Measurements from ENCODE around the gene MACROD2.

Gene MACROD2

DNA sequence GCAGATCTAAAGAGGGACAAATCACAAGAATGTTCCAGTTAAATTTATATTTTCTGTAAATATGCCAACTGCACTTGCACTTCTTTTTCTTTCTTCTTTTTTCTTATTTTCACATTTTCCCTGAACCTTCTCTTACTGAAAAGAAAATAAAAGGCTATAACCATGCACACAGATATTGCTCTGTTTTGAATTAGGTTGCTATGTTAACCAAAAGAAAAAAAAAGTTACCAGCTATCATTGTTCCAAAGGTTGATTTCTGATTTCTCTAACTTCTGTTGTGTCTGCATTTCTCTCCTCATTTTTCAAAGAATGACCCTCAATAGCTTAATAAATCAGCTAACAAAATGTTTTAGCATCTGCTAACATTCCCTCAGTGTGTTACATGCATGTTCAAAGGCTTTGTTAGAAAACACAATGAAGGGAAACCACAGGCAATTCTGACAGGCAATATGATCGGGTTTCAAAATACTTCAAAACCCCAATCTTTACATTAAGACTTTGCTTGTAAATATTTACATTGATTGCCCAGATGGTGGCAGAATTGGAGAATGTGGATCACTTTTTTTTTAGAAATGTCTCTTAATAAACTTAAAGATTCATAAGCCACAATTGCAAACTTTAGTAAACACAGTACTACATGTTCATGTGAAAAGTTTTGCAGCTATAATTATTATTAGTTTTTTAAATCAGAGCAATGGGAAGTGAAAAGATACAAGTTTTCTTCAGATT, 1270.4 kb downstream of the MACROD2 start:
- DNase-seq = no peak

DNA sequence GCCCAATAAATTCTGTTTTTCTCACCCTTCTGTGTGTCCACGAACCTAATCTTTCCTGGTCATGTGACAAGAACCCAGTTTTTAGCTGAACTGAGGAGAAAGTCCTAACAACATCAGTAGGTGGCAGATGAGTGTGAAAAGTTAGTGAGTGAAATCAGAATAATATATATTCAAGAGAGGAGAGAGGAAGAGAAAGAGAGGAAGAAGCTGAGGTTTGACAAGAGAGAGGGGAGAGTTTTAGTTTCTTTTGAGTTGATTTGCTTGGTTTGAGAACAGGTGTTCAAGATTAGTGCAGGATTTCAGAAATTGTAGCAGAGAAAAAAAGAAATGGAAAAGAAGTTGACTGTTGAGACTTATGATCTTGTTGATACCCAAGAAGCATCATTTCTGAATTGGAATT, 1272.6 kb downstream of the MACROD2 start:
- DNase-seq = no peak

- no peak for DNase-seq
Measured at GRCh38 chr20:15278041-15278440, 1282.7 kb downstream of the MACROD2 start.

- no peak for DNase-seq
Measured at GRCh38 chr20:15287329-15287728, 1292.0 kb downstream of the MACROD2 start.

DNA sequence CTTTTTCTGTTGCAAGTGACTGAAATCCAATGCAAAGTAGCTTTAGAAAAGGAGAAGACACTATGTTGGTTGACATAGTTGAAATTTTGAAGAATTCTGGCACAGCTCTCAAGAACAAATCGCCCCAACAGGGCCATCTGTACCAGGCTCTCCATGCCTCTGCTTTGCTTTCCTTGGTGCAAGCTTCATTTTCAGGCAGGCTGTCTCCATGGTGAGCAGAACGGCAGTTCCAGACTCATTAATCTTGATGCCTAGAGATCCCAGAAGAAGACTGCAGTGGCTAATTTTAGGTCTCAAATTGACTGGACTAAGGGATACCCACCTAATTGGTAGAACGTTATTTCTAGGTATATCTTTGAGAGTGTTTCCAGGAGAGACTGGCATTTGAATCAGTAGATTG, 1292.8 kb downstream of the MACROD2 start:
- no peak for DNase-seq

DNA sequence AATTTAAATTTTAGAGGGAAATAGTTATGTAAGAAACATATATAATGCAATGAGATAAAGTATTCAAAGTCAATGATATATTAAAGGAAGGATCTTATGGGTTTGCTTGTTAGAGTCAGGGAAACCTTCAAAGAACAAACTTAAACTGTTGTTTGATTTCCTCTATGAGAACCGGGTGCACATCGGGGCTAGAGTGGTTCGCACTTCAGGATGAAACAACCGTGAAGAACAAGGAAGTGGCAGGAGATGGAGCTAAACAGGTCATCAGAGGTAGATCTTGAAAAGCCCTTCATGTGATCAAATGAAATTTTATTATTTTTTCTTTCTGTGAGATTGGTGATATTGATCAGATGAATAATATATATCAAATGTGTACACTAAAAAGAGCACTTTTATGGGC, 1294.0 kb downstream of the MACROD2 start:
- no peak for DNase-seq

DNA sequence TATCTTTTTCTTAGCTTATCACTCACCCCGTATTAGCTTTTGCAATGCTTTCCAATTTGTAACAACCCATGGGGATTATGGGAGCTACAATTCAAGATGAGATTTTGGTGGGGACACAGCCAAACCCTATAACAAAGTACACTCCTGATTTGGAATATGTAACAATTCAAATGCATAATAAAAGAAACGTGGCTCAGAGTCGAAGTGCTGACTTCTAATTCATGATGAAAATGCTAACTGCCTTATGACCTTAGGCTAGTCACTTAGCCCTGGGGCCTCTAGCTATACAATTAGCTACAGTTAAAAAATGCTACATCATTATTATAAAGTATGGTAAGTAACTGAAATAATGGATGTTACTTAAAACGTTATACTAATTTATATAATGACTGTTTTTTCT, 1297.1 kb downstream of the MACROD2 start:
- no peak for DNase-seq

- no peak for DNase-seq
Measured at GRCh38 chr20:15296422-15296821, 1301.1 kb downstream of the MACROD2 start.

GRCh38 chr20:15297059-15297875, 1302.0 kb downstream of the MACROD2 start:
- DNase-seq = no peak

DNA sequence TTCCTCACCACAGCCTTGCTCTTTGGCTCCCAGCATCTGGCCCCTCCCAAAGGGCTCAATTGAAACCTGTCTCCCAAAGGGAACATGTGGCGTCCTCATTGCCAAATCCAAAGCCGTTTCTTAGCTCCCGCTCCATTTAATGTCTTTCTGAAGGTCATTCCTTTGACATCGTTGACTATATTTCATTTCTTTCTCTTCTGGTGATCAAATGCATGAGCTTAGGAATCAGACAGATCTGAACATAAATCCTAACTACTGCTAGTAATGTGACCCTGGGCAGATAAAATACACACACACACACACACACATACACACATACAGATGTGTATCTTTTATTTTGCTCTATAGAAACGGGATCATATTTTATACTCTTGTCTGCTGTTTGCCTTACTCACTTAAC, 1306.8 kb downstream of the MACROD2 start:
- no peak for DNase-seq

GRCh38 chr20:15310361-15310760, 1315.0 kb downstream of the MACROD2 start:
- DNase-seq = no peak

- no peak for DNase-seq
Measured at GRCh38 chr20:15316556-15316955, 1321.2 kb downstream of the MACROD2 start.

DNA sequence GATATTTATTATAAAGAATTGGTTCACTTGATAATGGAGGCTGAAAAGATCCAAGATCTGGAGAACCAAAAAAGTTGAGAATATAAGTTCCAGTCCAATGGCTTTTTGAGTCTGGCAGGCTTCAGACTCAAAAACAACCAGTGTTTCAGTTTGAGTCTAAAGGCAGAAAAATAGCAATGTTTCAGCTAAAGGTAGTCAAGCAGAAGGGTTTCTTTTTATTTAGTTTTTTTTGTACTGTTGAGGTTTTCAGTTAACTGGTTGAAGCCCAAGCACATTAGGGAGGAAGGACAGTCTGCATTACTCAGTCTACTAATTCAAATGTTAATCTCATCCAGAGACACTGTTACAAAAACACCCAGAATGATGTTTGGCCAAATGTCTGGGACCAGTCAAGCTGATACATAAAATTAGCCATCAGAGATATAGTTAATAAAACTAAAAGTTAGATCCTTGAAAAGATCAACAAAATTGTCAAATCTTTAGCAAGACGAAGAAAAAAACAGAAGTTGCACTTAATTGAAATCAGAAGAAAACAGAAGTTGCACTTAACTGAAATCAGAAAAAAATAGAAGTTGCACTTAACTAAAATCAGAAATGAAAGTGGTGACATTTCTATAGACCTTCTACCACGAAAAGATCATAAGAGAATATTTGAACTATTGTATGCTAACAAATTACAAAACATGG, 1322.4 kb downstream of the MACROD2 start:
- no peak for DNase-seq

GRCh38 chr20:15318682-15319081, 1323.4 kb downstream of the MACROD2 start:
- no peak for DNase-seq

- DNase-seq = no peak
Measured at GRCh38 chr20:15319439-15319838, 1324.1 kb downstream of the MACROD2 start.

DNA sequence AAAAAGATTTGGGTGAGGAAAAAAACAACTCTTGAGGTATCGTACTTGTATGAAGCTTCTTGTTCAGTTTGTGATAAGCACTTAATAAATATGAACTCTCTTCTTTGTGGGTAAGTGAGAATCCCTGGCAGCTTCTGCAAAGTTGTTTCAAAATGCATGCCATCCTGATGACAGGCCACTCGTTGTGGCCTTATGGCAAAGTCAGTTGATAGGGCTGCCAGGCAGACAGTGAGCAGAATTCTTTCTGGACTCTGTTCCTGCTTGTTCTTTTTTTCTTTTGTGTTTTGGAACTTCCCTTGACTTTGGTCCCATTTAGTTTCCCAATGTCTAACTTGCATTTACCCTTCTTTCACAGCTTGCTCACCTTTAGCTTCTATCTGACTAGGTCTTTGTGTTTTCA, 1325.6 kb downstream of the MACROD2 start:
- DNase-seq = no peak

- DNase-seq = no peak
Measured at GRCh38 chr20:15327123-15327522, 1331.8 kb downstream of the MACROD2 start.

DNA sequence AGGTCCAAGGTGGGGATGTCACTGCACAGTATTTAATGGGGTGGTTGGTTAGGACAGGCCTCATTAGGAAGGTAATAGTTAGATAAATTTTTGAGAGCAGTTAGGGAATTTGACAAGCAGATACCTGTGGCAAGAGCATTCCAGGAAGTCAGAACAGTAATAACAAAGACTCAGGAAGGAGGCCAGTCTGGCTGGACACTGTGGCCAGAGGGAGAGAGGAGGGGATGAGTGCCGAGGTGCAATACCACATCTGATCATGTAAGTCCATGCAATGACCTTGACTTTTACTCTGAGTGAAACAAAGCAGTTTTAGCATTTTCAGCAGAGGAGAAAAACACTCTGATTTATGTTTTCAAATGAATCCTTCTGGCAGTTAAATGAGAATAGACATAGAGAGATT, 1332.8 kb downstream of the MACROD2 start:
- no peak for DNase-seq

- no peak for DNase-seq
Measured at GRCh38 chr20:15332711-15333160, 1337.4 kb downstream of the MACROD2 start.

DNA sequence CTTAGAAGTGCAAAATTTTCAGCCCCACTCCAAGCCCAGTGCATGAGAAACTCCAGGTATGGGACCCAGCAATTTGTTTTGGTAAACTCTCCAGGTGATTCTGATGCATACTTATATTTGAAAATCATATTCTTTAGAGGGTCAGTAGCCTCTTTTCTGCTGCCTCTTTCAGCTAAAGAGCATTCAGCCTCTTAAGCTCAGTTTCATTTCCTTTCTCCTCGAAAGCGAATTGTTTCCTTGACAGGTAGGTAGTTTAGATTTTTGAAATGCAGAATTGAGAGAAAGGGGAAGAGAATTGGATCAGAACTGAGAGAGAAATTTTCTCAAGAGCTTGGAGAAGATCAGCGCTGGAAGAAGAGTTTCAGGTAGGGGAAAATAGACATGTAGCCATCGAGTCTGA, 1337.9 kb downstream of the MACROD2 start:
- DNase-seq = no peak

GRCh38 chr20:15336011-15336410, 1340.7 kb downstream of the MACROD2 start:
- DNase-seq = no peak

DNA sequence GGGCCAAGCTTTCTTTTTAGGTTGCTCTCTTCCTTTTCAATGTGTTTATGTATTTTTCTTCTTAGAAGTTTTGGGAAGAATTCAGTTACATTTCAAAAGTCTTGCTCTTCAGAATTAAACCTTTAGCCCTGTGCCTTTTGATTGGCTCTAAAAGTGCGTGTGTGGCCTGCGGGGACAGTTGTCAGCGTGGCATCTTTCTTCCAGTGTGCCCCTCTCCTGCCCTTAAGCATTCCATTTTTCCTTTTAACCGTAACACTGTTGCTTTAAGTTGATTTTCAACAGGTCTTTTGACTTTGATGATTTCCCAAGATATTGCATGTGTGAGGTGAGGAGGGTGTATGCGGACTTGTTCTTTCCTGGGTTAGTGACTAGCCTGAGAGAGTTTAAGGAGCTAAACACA, 1341.2 kb downstream of the MACROD2 start:
- no peak for DNase-seq

DNA sequence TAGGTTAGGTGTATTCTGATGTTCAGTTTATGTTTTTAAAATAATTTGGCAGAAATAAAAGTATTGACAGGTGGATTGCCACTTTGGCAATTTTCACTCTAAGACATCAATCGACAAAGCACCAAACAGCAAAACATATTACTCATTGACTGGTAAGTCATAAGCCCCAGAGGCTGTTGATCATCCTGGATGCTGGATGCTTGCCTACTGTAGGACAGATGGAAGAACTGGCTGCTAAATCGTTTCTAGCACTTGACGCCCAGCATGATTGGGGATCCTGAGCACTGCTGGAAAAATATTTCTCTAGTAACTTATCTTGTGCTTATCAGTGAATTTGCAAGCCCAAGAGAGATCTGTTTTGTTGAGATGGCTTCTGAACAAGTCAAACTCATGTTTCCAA, 1343.9 kb downstream of the MACROD2 start:
- no peak for DNase-seq

DNA sequence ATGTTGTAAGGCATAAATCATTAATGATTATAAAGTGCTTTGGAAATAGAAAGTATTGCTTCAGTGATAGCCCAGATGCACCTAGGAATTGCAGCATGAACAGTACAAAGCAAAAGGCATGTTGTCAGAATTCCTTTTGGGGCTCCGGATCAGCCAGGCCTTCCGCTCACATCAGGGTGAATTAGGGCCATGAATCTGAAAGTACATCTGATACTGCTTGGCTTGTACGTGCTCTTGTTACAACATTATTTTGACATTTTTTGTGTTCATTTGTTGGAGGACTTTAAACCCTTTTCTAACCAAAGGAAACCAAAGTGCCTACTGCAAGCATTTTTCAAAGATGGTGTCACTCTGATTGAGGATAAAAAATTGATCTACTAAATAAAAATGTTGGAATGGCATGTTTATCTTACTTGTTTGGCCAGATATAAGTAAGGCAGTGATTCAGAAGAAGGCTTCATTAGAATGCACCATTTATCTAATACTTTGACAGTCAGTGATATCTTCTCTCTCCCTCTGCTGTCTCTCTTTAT, 1347.7 kb downstream of the MACROD2 start:
- no peak for DNase-seq
